GM18505 (cell line): ENCODE results near the gene MYDGF.
"Not testable (repeated sequence)": the region's sequence is repeated elsewhere in the genome, so short reads cannot be mapped to it uniquely, and the experiment has no call there.

ENCODE experiments used
- ATAC-seq: cut with Tn5 transposase; IDR thresholded peaks from one replicate; pipeline ENCODE4 v1.9.1; 2021; ENCODE audit not compliant: unreplicated experiment
- POLR2A ChIP-seq: IDR thresholded peaks from 4 replicates; pipeline ENCODE4 v1.6.1; 2011; ENCODE audit warnings: borderline replicate concordance; ENCODE audit not compliant: insufficient read depth, insufficient read length; ENCODE audit errors: extremely low read depth

MYDGF gene

DNA sequence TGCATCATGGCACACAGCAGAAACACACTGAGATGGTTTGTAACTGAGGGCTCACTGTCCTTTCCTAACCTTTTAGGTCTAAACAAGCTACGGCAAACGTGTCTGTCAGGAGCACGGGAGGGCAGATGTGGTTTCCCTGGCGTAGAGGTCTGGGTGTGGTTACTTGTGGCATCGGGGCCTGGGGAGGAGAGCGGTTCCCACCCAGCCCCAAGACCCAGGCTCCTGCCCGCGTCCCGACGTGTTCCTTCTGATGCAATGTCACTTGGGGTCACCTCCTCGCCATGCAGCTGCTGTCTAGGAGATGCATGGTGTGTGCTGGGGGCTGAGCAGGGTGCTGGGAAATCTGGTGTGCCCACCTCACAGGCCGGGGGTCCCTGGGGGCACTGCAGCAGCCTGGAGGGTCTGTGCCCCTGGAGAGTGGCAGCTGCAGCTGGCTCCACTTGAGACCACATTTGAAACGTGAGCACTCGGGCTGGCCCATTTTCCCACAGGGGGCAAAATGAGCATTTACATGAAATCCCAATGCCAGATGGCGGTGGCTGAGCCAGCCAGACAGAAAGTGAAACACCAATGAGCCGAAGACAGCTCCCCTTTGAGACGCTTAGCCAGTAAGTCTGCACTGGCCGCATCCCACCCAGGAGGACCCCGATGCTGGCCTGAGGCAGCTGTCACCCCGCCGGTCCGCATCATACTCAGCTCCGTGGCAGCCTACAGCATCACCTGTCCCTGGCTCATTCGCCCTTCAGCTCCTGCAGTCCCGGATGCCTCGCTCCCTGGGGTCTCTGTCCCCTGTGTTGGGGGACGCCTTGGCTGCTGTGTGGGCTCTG is 22.3 kb upstream of the MYDGF start:
- no peak for TF ChIP-seq POLR2A
- no peak for ATAC-seq

DNA sequence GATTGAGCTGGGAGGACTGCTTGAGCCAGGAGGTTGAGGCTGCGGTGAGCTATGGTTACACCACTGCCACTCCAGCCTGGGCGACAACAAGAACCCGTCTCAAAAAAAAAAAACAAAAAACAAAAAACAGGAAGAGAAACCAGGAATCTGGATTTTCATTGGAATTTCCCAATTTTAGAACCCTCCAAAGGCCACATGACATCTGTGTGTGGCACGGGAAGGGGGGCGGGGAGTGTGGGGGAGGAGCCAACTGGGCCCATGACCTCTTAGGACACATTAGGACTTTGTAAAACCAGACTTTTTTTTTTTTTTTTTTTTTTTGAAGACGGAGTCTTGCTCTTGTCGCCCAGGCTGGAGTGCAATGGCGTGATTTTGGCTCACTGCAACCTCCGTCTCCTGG is 21.2 kb upstream of the MYDGF start:
- ATAC-seq: no peak
- no peak for TF ChIP-seq POLR2A

DNA sequence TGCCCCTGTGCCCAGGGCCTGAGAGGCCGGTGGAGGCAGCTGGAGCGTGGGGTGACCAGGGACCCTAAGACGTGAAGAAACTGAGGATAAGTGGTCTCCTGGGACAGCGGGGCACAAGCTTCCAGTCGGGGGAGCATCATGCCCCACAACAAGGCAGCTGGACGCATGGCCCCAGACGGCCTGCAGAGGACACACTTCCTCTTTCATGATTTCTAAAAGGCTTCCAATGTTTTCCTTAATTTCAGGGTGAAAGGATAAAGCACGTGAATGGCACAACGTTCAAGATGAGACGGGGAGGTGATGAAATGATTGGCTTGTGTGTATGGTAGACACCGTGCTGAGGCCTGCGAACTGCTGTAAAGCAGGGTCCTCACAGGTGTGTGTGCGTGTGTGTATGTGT is 20.2 kb upstream of the MYDGF start:
- ATAC-seq: no peak
- no peak for TF ChIP-seq POLR2A

DNA sequence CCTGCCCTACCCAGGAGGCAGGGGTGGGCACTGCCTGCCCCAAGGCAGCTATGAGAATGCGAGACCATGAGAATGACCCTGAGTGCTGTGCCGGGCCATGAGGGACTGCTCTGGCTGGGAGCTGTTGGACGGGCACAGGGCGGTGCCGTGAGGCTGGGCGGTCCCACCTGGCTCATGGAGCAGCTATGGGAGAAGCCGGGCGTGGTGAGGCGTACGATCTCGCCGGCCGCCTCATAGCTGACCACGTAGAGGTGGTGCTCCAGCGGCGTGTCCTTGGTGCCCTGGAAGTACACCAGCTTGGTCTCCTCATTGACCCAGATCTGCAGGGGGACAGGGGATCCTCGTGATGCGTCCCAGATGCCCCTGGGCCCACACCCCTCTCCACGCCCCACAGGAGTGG is 19.3 kb upstream of the MYDGF start:
- no peak for TF ChIP-seq POLR2A
- ATAC-seq: no peak

DNA sequence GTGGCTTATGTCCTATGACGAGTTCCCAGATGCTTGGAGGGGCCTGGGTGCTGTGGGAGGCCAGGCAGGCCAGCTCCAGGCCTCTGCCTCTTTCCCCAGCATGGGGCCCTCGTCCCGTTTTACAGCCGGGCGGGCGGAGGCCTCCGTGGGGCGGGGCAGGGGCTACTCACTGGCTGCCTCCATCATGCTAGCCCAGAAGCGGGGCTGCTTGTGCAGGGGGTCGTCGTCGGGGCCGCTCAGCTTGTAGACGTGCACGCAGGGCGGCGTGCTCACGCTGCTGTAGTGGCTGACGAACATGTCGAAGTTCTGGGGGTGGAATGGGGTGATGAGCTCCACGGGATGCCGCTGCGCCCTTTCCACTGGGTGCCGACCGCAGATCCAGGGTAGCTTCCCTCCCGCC is 18.4 kb upstream of the MYDGF start:
- no peak for ATAC-seq
- TF ChIP-seq POLR2A: no peak

DNA sequence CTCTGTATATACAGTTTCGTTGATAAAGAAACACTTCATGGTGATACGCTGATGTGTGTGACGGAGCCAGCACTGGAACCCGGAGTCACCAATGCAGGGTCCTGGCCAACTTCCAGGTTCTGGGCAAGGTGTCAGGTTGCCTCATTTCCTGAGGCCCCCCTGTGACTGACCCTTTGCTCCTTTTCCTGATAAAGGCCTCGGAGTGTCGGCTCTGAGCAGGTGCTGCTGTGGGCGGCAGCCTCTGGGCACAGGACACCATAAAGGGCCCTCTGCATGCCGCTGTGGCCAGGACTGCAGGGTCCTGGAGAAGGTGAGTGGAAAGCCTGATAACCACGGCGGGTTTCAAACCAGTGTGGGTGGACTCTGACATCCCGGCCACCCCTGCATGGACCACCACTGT is 17.3 kb upstream of the MYDGF start:
- no peak for TF ChIP-seq POLR2A
- no peak for ATAC-seq

DNA sequence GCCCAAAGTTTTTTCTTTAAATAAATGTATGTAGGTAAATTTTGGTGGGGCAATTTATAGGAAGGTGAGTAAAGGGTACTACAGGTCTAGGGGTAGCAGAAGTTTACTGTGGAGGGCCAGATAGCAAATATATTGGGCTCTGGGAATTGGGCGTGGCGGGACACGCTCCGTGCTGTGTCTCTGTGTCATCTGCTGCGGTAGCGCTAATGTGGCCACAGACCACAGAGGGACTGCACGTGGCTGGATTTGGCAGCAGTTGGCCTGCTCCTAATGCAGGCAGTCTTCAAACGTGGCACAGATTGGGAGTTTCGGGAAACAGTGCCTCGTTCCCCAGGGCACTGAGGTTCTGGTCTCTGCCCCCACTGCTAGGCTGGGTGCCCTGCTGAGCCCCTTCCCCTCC is 16.6 kb upstream of the MYDGF start:
- no peak for ATAC-seq
- no peak for TF ChIP-seq POLR2A

DNA sequence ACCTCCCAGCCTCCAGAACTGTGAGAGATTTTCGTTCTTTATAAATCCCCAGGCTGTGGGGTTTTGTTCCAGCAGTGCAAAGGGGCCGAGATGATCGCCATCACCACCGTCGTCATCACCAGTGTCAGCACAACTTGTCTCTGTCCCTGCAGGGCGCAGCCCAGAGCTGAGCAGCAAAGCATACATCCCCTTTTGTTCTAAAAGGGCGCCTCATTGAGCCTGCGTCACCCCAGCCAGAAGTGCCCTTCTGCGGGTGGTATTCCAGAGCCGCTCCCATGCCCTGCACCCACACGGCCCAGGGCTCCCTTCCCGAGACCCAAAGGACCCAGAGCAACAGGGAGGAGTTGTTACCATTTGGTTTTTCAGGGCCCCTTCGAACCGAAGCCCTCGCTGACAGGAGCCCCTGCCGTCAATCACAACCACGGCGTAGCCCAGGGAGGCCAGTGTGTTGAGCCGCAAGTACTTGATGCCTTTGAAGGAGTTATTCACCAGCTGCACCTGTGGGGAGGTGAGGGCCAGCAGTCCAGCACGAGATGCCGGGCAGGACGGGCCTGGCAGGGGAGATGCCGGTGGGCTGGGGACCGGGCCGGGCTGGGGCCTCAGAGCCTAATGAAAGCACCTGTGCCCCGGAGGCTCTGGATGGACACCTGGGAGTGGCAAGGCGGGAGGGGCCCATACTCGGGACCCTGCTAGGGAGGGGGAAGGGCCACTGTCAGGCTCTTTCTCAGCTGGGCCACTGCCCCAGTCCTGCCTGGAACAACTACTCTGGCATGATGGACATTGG is 14.4 kb upstream of the MYDGF start:
- no peak for ATAC-seq
- no peak for TF ChIP-seq POLR2A

DNA sequence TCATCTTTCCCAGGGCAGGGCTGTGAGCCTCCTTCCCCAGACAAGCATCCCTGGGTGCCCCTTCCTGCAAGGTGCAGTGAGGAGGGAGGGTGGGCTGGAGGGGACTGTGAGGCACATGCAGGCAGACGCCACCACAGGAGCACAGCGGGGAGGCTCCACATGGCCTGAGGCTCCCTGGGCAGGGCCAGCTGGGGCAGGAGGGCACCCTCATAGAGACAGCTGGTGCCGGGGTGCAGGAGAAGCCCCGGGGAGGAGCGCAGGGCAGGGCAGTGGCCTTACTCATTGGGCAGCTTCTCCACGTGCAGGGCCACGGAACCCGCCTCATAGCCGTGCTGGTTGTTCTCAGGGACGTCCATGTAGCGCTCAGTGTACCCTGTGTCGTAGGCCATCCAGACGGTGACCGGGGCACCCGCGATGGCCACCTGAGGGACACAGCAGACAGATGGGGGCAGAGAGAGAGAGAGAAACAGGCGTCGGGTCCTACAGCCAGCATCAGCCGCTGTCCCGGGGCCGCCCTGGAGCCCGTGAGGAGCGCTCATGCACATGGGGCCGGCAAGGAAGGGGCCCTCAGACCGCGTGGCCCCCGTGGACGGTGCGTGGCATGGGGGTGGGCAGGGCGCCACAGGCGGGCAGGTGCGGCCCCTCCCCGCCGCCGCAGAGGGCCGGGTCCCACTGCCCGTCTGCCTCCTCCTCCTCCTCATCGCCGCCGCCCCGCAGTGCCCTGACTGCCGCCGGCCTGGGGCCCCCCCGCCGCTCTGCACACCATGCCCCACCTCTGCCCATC is 12.5 kb upstream of the MYDGF start:
- no peak for TF ChIP-seq POLR2A
- ATAC-seq: no peak

DNA sequence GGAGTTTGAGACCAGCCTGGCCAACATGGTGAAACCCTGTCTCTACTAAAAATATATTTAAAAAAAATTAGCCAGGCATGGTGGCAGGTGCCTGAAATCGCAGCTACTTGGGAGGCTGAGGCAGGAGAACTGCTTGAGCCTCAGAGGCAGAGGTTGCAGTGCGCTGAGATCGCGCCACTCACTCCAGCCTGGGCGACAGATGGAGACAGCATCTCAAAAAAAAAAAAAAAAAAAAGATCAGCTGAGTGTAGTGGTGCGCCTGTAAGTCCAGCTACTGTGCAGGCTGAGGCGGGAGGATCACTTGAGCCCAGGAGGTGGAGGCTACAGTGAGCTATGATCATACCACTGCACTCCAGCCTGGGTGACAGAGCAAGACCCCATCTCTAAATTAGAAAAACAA is 9.9 kb upstream of the MYDGF start:
- not testable (repeated sequence) for ATAC-seq

DNA sequence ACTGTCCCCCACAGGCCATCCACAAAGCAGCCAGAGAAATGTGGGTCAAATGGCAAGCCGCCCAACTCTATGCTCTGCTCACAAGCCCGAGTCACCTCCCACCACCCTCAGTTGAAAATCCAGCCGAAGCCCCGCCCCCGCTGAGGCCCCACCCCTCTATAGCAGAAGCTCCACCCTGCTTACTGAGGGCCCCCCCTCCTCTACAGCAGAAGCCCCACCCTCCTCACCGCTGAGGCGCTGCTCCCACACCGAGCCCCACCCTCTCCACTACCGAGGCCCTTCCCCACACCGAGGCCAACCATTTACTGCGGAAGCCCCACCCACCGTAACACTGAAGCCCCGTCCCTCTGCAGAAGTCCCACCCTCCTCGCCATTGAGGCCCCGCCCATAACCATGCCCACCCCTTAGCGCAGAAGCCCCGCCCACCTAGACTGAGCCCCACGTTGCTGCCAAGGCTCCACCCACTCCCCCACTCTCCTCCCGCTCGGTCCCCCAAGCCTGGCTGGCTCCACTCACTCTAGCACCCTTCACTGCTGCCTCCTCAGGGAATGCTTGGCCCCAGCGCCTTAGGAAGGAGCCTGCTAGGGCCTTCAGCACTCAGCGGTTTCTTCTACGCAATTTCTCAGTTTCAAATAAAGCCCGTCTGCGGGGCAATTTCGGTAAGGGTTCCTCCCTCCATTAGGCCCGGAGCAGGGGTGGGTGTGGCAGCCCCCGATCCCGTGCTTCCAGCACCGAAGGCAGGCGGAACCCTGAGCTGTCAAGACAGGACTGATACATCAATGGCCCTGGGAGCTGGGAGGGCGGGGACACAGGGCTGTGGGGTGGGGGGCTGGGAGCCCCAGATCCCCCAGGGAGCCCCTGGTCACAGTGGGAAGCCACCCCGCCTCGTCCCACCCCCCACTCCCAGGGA is 9.0 kb upstream of the MYDGF start:
- TF ChIP-seq POLR2A: no peak
- no peak for ATAC-seq

DNA sequence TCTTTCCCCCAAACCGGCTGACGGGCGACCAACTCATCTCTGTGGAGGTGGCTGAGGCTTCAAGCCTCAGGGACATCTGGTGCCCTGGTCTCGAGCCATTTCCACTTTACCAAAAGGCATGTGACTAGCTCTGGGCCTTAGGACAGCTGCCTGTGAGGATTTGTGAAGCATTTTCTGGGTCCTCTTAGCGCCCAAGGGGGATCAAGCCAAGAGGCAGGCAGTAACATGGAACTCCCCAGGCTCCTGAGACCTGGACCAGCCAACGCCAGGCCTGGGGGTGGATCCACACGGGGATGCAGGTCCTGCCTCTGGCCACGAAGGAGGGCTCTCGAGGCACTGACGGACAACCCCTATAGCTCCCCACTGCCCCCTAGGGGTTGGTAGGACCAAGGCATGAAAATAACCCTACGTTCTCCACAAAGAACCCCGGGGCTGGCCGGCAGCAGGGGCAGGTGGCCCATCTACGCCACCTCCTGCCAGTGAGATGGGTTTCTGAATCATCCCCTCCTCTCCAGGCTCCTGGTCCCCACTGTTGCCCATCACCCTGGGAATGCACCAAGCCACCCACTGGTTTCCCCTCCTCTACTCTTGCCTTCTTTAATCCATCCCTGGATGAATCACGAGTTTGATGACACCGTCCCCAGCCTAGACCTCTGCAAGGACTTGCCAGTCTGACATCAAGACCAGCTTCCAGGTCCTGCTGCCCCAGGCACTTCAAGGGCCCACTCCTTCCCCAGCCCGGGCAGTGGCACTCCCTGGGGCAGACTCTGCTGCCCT is 7.0 kb upstream of the MYDGF start:
- ATAC-seq: no peak
- TF ChIP-seq POLR2A: no peak
